Activated CD4-positive, alpha-beta T cell treated with anti-CD3 and anti-CD28 coated beads for 36 hours (primary cell): ENCODE measurements around the gene CFAP46. TPM values are rescaled to one million over a fixed set of nuclear protein-coding genes. Genes with fewer than 3 reads are reported as not detected.

Experiments
- ATAC-seq: fragments of 200-7000 bp; cut with Tn5 transposase; one replicate; pipeline ENCODE4 v1.10.0; 2021; ENCODE audit warnings: mild to moderate bottlenecking, moderate library complexity
- CTCF ChIA-PET: fragments of 350-600 bp; sonication (Branson Sonifier 250); formaldehyde crosslinking; loops from one replicate; lab custom pipeline; 2021; ENCODE audit warnings: antibody characterized with exemption; lab: Charles Lee
- POLR2A ChIA-PET: fragments of 350-600 bp; sonication (Branson Sonifier 250); formaldehyde crosslinking; loops from one replicate; lab custom pipeline; 2021; ENCODE audit warnings: antibody characterized with exemption, inconsistent platforms; lab: Charles Lee
- DNase-seq: peaks from one replicate; pipeline ENCODE4 v3.0.0-alpha.2; 2020
- H3K27ac Mint-ChIP-seq: one replicate; pipeline ENCODE4 v1.8.0; 2021; ENCODE audit warnings: mixed read lengths
- H3K27me3 Mint-ChIP-seq: one replicate; pipeline ENCODE4 v1.8.0; 2021; ENCODE audit warnings: mixed read lengths
- H3K36me3 Mint-ChIP-seq: one replicate; pipeline ENCODE4 v1.8.0; 2021; ENCODE audit warnings: low read depth, mixed read lengths
- H3K4me1 Mint-ChIP-seq: one replicate; pipeline ENCODE4 v1.8.0; 2021; ENCODE audit warnings: mixed read lengths
- H3K4me3 Mint-ChIP-seq: one replicate; pipeline ENCODE4 v1.8.0; 2021; ENCODE audit warnings: mild to moderate bottlenecking, moderate library complexity, mixed read lengths
- H3K9me3 Mint-ChIP-seq: one replicate; pipeline ENCODE4 v1.8.0; 2021; ENCODE audit warnings: low read depth, mixed read lengths
- intact Hi-C, 2 experiments: fragments of 100-400 bp; cut with DNase I in 1 of 2; cut with micrococcal nuclease in 1 of 2; formaldehyde crosslinking; loops; one replicate each; pipeline versions ENCODE4 v1.14.2 to v1.15.1; 2022 to 2024; cut with DNase I, micrococcal nuclease
- total RNA-seq, 2 experiments: library from RNA; stranded (reverse); gene quantifications; one replicate each; pipeline ENCODE4 v1.2.3, GENCODE V29; 2021

Gene CFAP46
- total RNA-seq, 2 experiments from 2014 or later, result 0.16 to 0.21 TPM

DNA sequence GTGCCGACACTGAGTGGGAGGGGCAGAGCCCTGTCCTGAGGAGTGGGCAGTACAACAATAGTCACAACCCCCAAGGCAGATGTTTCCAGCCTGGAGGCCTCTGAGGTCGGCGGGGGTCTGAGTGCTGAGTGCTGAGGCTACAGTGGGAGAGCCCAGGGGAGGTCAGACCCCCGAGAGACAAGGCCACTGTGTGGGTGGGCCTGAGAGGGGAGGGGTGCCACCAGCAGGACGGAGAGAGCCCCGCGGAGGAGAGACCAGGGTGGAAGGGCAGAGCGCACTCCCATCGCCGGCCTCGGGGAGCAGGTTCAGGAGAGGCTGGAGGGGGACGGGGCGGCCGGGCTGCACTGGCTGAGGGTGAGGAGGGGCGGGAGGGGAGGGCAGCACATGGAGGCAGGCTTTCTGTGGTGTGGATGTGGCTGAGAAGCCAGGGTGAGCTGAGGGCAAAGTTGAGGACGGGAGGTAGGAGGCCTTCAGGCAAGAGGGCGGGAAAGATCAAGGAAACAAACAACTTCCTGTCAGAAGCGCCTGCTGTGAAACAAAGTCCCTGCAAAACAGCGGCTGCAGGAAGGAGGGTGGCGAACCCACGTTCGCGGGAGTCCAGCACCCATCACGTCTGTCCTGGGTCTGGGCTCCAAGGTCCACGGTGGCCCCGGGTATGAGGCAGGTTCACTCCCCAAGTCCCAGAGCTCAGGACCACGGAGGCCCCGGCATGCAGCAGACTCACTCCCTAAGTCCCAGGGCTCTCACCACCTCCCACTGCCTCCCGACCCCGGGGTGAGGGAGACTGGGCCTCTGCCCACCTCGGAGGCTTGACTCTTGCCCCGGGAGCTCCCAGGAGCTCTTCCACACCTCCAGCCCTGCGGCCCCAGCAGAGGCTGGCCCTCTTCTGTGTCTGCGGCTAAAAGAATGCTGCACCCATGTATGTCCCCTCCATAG, 79.6 kb downstream of the CFAP46 start:
- H3K27ac Mint-ChIP-seq, result no peak overlapping the region

GRCh38 chr10:132861884-132862461, 80.4 kb downstream of the CFAP46 start:
- Mint-ChIP-seq H3K4me3 (no peak overlapping the region), H3K36me3 (no peaks in the 10 kb centered on the region), H3K27ac (no peak overlapping the region), H3K4me1 (peaks cover 12% of the 10 kb centered on the region), H3K9me3 (peaks cover 2% of the 10 kb centered on the region), H3K27me3 (peaks cover 6% of the 10 kb centered on the region)
- ChIA-PET POLR2A (no interaction called here), CTCF (interaction anchor here (0.6 to 1.5 kb wide), 2 partner anchors 11 to 65 kb away, joined by 3 read pairs; no protein-coding TSS in a partner anchor)
- DNase-seq (no peak), ATAC-seq (no peak)
- intact Hi-C loops, result no loop called here

More for the DNA sequence above, 79.6 kb downstream of the CFAP46 start:
- Mint-ChIP-seq H3K27me3 (peaks cover 6% of the 10 kb centered on the region), H3K4me1 (peaks cover 12% of the 10 kb centered on the region), H3K4me3 (no peak overlapping the region), H3K9me3 (no peaks in the 10 kb centered on the region), H3K36me3 (no peaks in the 10 kb centered on the region)
- CTCF ChIA-PET, result interaction anchor here (1.5 kb wide), 1 partner anchor 12 kb away, joined by 3 read pairs; no protein-coding TSS in a partner anchor
- POLR2A ChIA-PET, result no interaction called here
- DNase-seq, result peak; percentile 19
- no peak for ATAC-seq
- intact Hi-C loops, result no loop called here

DNA sequence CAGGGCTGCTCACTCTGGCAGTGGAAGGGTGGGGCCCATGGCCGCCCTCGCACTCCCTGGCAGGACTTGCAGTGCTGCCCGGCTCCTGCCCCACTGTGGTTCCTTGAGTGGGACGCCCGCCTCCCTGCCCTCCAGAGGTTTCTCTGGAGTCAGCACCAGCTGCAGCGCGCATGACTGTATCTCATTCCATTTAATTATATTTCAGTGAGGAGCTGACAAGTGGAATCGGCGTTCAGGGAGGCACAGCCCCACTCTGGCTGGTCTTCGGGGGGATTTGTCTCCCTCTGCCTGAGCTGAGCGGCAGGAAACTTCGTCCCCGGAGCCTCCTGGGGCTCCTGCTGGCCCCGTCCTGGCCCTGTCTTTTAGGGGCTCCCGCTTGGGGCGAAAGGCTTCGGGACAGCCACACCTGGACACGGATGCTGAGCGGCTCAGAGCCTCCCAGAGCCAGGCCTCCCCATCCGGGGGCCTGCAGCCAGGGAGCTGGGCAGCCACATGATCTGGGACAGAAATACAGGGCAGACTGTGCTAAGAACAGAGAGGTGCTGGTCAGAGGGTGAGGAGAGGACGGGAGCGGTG, 81.2 kb downstream of the CFAP46 start:
- no peak overlapping the region for H3K4me3 Mint-ChIP-seq
- H3K36me3 Mint-ChIP-seq, result no peaks in the 10 kb centered on the region
- no peak for DNase-seq
- peaks cover 6% of the 10 kb centered on the region for H3K27me3 Mint-ChIP-seq
- ATAC-seq, result no peak
- ChIA-PET POLR2A (no interaction called here), CTCF (no interaction called here)
- H3K4me1 Mint-ChIP-seq, result peaks cover 12% of the 10 kb centered on the region
- H3K27ac Mint-ChIP-seq, result no peak overlapping the region
- H3K9me3 Mint-ChIP-seq, result peaks cover 4% of the 10 kb centered on the region
- intact Hi-C loops, result no loop called here

- H3K27ac Mint-ChIP-seq, result no peak overlapping the region
- intact Hi-C loops, result no loop called here
- CTCF ChIA-PET, result no interaction called here
These were observed 81.8 kb downstream of the CFAP46 start for GRCh38 chr10:132860532-132860931.

GRCh38 chr10:132859084-132859855, 83.1 kb downstream of the CFAP46 start:
- no peak for ATAC-seq
- ChIA-PET CTCF (no interaction called here), POLR2A (no interaction called here)
- Mint-ChIP-seq H3K27me3 (peaks cover 9% of the 10 kb centered on the region), H3K36me3 (no peaks in the 10 kb centered on the region), H3K4me1 (peaks cover 12% of the 10 kb centered on the region), H3K27ac (no peak overlapping the region), H3K9me3 (peaks cover 7% of the 10 kb centered on the region), H3K4me3 (no peak overlapping the region)
- intact Hi-C loops, result no loop called here
- DNase-seq, result no peak

More at GRCh38 chr10:132860532-132860931, 81.8 kb downstream of the CFAP46 start:
- peaks cover 9% of the 10 kb centered on the region for H3K27me3 Mint-ChIP-seq
- no peak for ATAC-seq
- peaks cover 12% of the 10 kb centered on the region for H3K4me1 Mint-ChIP-seq
- no peak for DNase-seq
- POLR2A ChIA-PET, result no interaction called here
- no peaks in the 10 kb centered on the region for H3K36me3 Mint-ChIP-seq
- peaks cover 7% of the 10 kb centered on the region for H3K9me3 Mint-ChIP-seq
- no peak overlapping the region for H3K4me3 Mint-ChIP-seq

DNA sequence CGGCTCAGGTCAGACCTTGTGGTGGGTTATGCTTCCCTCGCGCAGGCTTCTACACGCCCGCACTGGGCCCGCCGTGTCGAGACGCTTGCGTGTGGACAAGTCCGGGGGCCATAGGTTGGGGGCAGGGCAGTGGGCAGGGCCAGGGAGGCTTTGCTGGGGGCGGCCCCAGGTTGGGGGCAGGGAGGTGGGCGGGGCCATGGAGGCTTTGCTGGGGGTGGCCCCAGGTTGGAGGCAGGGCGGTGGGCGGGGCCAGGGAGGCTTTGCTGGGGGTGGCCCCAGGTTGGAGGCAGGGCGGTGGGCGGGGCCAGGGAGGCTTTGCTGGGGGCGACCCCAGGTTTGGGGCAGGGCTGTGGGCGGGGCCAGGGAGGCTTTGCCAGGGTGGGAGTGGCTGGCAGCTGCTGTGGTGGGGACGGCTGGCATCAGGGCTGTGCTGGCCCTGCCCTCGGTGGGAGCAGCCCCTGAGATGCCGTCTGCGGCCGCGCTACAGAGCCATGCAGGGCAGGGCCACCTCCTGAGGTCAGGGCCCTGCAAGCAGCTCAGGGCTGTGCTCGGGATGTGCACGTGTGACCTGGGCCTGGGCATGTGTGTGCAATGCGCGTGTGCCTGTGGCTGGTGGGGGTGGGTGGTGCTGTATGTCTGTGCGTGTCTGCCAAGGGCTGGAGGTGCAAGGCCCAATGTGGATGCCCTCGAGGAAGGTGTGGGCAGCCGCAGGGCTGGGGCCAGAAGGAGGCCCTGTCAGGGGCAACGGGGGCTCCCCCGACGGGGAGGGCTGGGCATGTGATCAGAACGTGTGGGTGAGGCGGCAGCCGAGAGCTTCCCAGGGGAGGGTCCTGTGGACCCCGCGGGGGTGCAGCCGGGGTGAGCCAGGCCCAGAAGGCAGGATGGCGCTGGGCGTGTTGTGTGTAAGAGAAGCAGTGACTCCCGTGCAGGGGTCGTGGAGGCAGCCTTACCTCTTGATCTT, 84.0 kb downstream of the CFAP46 start:
- no peaks in the 10 kb centered on the region for H3K36me3 Mint-ChIP-seq
- ChIA-PET POLR2A (no interaction called here), CTCF (no interaction called here)
- ATAC-seq, result no peak
- H3K9me3 Mint-ChIP-seq, result peaks cover 7% of the 10 kb centered on the region
- peaks cover 9% of the 10 kb centered on the region for H3K27me3 Mint-ChIP-seq
- no peak overlapping the region for H3K27ac Mint-ChIP-seq
- H3K4me3 Mint-ChIP-seq, result no peak overlapping the region
- intact Hi-C loops, result no loop called here
- DNase-seq, result no peak
- H3K4me1 Mint-ChIP-seq, result peaks cover 8% of the 10 kb centered on the region

DNA sequence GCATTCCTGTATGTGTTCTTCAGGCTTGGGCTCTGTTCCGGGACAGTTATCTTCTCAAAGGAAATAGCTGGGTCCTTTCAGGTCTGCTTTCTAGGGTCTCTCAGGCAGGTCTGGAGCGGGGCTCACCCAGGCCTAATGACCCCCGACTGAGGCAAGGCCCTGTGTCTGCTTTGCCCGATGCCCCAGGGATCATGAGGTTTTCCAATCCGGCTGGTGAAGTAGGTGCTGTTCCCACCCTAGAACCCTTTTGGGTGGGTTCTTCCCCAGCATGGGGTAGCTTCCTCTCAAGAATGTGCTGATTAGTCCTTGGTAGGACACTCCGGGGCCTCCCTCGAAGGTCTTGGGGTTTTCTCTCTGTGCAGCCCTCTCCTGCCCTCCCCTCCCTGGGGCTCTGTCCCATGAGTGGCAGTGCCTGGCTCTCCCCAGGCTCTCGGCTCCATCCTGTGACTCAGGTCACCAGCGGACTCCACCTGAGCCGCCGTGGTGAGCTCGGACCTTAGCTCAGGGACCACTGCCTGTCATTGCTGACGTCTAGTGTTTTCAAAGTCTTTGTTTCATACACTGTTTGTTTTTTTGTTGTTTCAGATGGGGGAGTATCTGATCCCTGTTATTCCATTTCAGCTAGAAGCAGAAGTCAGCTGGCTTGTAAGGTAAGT, 85.4 kb downstream of the CFAP46 start:
- H3K27ac Mint-ChIP-seq, result no peak overlapping the region
- H3K9me3 Mint-ChIP-seq, result peaks cover 7% of the 10 kb centered on the region
- CTCF ChIA-PET, result interaction anchor here (0.6 kb wide), 2 partner anchors 458 to 575 kb away, joined by 3 to 4 read pairs; no protein-coding TSS in a partner anchor
- ATAC-seq, result no peak
- DNase-seq, result no peak
- no peak overlapping the region for H3K4me3 Mint-ChIP-seq
- intact Hi-C loops, result no loop called here
- H3K36me3 Mint-ChIP-seq, result no peaks in the 10 kb centered on the region
- peaks cover 7% of the 10 kb centered on the region for H3K27me3 Mint-ChIP-seq
- POLR2A ChIA-PET, result no interaction called here
- no peaks in the 10 kb centered on the region for H3K4me1 Mint-ChIP-seq

DNA sequence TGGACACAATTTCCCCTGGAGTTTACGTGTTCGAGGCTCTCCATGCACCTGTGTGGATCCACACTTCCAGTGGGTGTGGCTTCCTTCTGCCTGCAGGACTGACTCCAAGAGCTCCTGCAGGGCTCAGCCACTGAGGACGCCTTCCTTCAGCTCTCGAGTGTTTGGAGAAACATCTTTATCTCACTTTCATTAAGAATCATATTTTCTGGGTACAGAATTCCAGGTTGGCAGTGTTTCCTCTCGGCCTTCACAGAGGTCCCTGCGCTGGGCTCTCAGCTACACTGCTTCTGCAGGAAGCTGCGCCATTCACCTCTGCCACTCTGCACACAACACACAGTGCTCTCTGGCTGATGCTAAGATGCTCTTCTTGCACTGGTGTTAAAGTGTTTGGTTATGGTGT, 86.5 kb downstream of the CFAP46 start:
- intact Hi-C loops, result no loop called here
- peaks cover 7% of the 10 kb centered on the region for H3K27me3 Mint-ChIP-seq
- ATAC-seq (no peak), DNase-seq (no peak)
- no peaks in the 10 kb centered on the region for H3K36me3 Mint-ChIP-seq
- H3K9me3 Mint-ChIP-seq, result peaks cover 7% of the 10 kb centered on the region
- H3K4me3 Mint-ChIP-seq, result no peak overlapping the region
- POLR2A ChIA-PET, result no interaction called here
- H3K27ac Mint-ChIP-seq, result no peak overlapping the region
- CTCF ChIA-PET, result no interaction called here
- no peaks in the 10 kb centered on the region for H3K4me1 Mint-ChIP-seq

- ATAC-seq, result no peak
- ChIA-PET CTCF (interaction anchor here (0.6 to 1.2 kb wide), 2 partner anchors 12 to 200 kb away, joined by 3 read pairs; no protein-coding TSS in a partner anchor), POLR2A (no interaction called here)
- Mint-ChIP-seq H3K36me3 (no peaks in the 10 kb centered on the region), H3K9me3 (peaks cover 4% of the 10 kb centered on the region), H3K4me3 (no peak overlapping the region), H3K27ac (no peak overlapping the region), H3K4me1 (peaks cover 11% of the 10 kb centered on the region), H3K27me3 (peaks cover 10% of the 10 kb centered on the region)
- intact Hi-C loops, result no loop called here
- no peak for DNase-seq
These were observed 90.9 kb downstream of the CFAP46 start for GRCh38 chr10:132851451-132851850.

- intact Hi-C loops, result no loop called here
- Mint-ChIP-seq H3K36me3 (no peaks in the 10 kb centered on the region), H3K27ac (no peak overlapping the region), H3K27me3 (peaks cover 7% of the 10 kb centered on the region), H3K4me3 (no peak overlapping the region), H3K4me1 (peaks cover 11% of the 10 kb centered on the region), H3K9me3 (peaks cover under 1% of the 10 kb centered on the region)
- DNase-seq, result no peak
- POLR2A ChIA-PET, result no interaction called here
- ATAC-seq, result no peak
- CTCF ChIA-PET, result interaction anchor here (0.6 to 1.2 kb wide), 2 partner anchors 12 to 199 kb away, joined by 3 read pairs; no protein-coding TSS in a partner anchor
These were observed 91.5 kb downstream of the CFAP46 start for GRCh38 chr10:132850896-132851295.
